ENCODE results near the gene SH3RF1. TPM values are rescaled to one million over a fixed set of nuclear protein-coding genes. Genes with fewer than 3 reads are reported as not detected.

The SH3RF1 gene
- total and polyA plus RNA-seq, 7 donors = 8.2 to 20.8 (median 12.5) TPM

GRCh38 chr4:169228076-169228475 is 42.7 kb downstream of the SH3RF1 start:
- no peaks in the 10 kb centered on the region for H3K9me3 ChIP-seq
- WGBS, 2 donors = 98 to 100% methylated on average over 1 of the region's 1 CpG
- no peak for TF ChIP-seq CTCF (IDR thresholded peaks at IDR 0.05)
- no peak for TF ChIP-seq POLR2AphosphoS5 (IDR thresholded peaks at IDR 0.05)
- no peak for TF ChIP-seq EP300 (IDR thresholded peaks at IDR 0.05)
- TF ChIP-seq POLR2A (IDR thresholded peaks at IDR 0.05) = no peak
- no peak overlapping the region for H3K4me3 ChIP-seq
- H3K27ac ChIP-seq = no peak overlapping the region
- no peaks in the 10 kb centered on the region for H3K36me3 ChIP-seq
- peaks cover 0 to 40% (median 26%) of the 10 kb centered on the region in 4 donors for H3K4me1 ChIP-seq
- no peaks in the 10 kb centered on the region for H3K27me3 ChIP-seq
- intact Hi-C loops (cut with DNase I) = loop anchor here (5.0 kb wide), 1 partner anchor 44 kb away; the partner anchor contains the start of gene SH3RF1
- no peak for DNase-seq

- H3K9me3 ChIP-seq = no peaks in the 10 kb centered on the region
- intact Hi-C loops (cut with DNase I) = loop anchor here (5.0 kb wide), 1 partner anchor 46 kb away; the partner anchor contains the start of gene SH3RF1
- peaks cover 0 to 41% (median 30%) of the 10 kb centered on the region in 4 donors for H3K4me1 ChIP-seq
- no peaks in the 10 kb centered on the region for H3K36me3 ChIP-seq
- no peaks in the 10 kb centered on the region for H3K27me3 ChIP-seq
- no peak for DNase-seq
- peak overlapping the region in 1 of 4 donors; percentile 58 for H3K27ac ChIP-seq
- TF ChIP-seq POLR2AphosphoS5 (IDR thresholded peaks at IDR 0.05) = no peak
- no peak overlapping the region for H3K4me3 ChIP-seq
These were observed 44.2 kb downstream of the SH3RF1 start for GRCh38 chr4:169226565-169226964.

GRCh38 chr4:169225812-169226211 is 44.9 kb downstream of the SH3RF1 start:
- H3K9me3 ChIP-seq = no peaks in the 10 kb centered on the region
- H3K4me3 ChIP-seq = no peak overlapping the region
- DNase-seq = no peak
- no peak for TF ChIP-seq POLR2AphosphoS5 (IDR thresholded peaks at IDR 0.05)
- no peak for TF ChIP-seq EP300 (IDR thresholded peaks at IDR 0.05)
- no peak for TF ChIP-seq CTCF (IDR thresholded peaks at IDR 0.05)
- TF ChIP-seq POLR2A (IDR thresholded peaks at IDR 0.05) = no peak
- peak overlapping the region in 2 of 4 donors; percentile 26 to 58 for H3K27ac ChIP-seq
- WGBS, 2 donors = 49 to 66% methylated on average over 2 of the region's 2 CpGs
- intact Hi-C loops (cut with DNase I) = loop anchor here (5.0 kb wide), 1 partner anchor 46 kb away; the partner anchor contains the start of gene SH3RF1
- H3K36me3 ChIP-seq = no peaks in the 10 kb centered on the region
- H3K27me3 ChIP-seq = no peaks in the 10 kb centered on the region
- H3K4me1 ChIP-seq = peaks cover 0 to 48% (median 32%) of the 10 kb centered on the region in 4 donors

- Histone ChIP-seq H3K27me3 (no peaks in the 10 kb centered on the region), H3K36me3 (no peaks in the 10 kb centered on the region), H3K27ac (peak overlapping the region in 2 of 4 donors; percentile 26 to 58), H3K4me1 (peaks cover 0 to 50% (median 32%) of the 10 kb centered on the region in 4 donors), H3K4me3 (no peak overlapping the region), H3K9me3 (no peaks in the 10 kb centered on the region)
- no peak for DNase-seq
- WGBS, 2 donors = 88 to 89% methylated on average over 4 of the region's 4 CpGs
- intact Hi-C loops (cut with DNase I) = loop anchor here (5.0 kb wide), 1 partner anchor 47 kb away; the partner anchor contains the start of gene SH3RF1
- TF ChIP-seq EP300 (IDR thresholded peaks at IDR 0.05) (peak in 1 of 4 donors; percentile 25), CTCF (IDR thresholded peaks at IDR 0.05) (no peak), POLR2AphosphoS5 (IDR thresholded peaks at IDR 0.05) (peak; percentile 42 to 78 (median 64)), POLR2A (IDR thresholded peaks at IDR 0.05) (no peak)
These were observed 45.6 kb downstream of the SH3RF1 start for GRCh38 chr4:169225058-169225751.

GRCh38 chr4:169222761-169223160 is 48.0 kb downstream of the SH3RF1 start:
- no peak for TF ChIP-seq EP300 (IDR thresholded peaks at IDR 0.05)
- no peak for TF ChIP-seq CTCF (IDR thresholded peaks at IDR 0.05)
- TF ChIP-seq POLR2AphosphoS5 (IDR thresholded peaks at IDR 0.05) = no peak
- TF ChIP-seq POLR2A (IDR thresholded peaks at IDR 0.05) = no peak
- no peaks in the 10 kb centered on the region for H3K36me3 ChIP-seq
- no peak overlapping the region for H3K4me3 ChIP-seq
- H3K4me1 ChIP-seq = peaks cover 0 to 49% (median 25%) of the 10 kb centered on the region in 4 donors
- no peaks in the 10 kb centered on the region for H3K27me3 ChIP-seq
- intact Hi-C loops (cut with DNase I) = no loop called here
- no peaks in the 10 kb centered on the region for H3K9me3 ChIP-seq
- no peak for DNase-seq
- WGBS, 2 donors = 9 to 54% methylated on average over 6 of the region's 6 CpGs
- H3K27ac ChIP-seq = no peak overlapping the region

Data from sigmoid colon (tissue), 7 donors.